Retinal pigment epithelial cell (primary cell): ENCODE results near the gene PRRT2.
"Not testable (repeated sequence)": the region's sequence is repeated elsewhere in the genome, so short reads cannot be mapped to it uniquely, and the experiment has no call there.

Source experiments
- DNase-seq: peaks from one replicate; pipeline ENCODE4 v3.0.0-alpha.2; 2010; ENCODE audit warnings: low read depth
- H3K4me3 ChIP-seq: 2 replicates; pipeline ENCODE4 v1.5.1; 2011; ENCODE audit warnings: mild to moderate bottlenecking, low read length, control low read depth, moderate library complexity
- TF ChIP-seq, protein P1 (sequence below): conservative IDR thresholded peaks from 2 replicates; pipeline ENCODE4 v1.5.1; 2011; ENCODE audit warnings: low read depth, low read length, control low read depth, inconsistent platforms

Gene PRRT2

DNA sequence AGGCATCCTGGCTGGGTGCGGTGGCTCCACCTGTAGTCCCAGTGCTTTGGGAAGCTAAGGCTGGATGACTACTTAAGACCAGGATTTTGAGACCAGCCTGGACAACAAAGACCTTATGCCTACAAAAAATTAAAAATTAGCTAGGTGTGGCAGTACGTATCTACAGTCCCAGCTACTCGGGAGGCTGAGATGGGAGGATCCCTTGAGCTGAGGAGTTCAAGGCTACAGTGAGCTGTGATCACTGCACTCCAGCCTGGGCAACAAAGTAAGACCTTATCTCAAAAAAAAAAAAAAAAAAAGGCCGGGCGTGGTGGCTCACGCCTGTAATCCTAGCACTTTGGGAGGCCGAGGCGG, 14.3 kb downstream of the PRRT2 start:
- H3K4me3 ChIP-seq, result no peak overlapping the region
- no peak for DNase-seq
- TF ChIP-seq, protein P1, sequence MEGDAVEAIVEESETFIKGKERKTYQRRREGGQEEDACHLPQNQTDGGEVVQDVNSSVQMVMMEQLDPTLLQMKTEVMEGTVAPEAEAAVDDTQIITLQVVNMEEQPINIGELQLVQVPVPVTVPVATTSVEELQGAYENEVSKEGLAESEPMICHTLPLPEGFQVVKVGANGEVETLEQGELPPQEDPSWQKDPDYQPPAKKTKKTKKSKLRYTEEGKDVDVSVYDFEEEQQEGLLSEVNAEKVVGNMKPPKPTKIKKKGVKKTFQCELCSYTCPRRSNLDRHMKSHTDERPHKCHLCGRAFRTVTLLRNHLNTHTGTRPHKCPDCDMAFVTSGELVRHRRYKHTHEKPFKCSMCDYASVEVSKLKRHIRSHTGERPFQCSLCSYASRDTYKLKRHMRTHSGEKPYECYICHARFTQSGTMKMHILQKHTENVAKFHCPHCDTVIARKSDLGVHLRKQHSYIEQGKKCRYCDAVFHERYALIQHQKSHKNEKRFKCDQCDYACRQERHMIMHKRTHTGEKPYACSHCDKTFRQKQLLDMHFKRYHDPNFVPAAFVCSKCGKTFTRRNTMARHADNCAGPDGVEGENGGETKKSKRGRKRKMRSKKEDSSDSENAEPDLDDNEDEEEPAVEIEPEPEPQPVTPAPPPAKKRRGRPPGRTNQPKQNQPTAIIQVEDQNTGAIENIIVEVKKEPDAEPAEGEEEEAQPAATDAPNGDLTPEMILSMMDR, result no peak

DNA sequence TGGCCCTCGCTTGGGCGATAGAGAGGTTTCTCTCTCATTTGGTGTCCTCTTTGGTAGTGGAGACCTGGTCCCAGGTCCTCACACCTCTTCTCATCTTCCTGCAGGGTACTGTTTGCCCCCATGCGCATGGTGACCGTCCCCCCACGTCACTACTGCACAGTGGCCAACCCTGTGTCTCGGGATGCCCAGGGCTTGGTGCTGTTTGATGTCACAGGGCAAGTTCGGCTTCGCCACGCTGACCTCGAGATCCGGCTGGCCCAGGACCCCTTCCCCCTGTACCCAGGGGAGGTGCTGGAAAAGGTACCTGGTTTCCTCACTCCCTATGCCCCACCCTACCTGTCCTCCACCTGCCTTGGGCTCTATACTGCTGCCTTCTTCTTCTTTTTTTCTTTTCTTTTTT, 18.8 kb downstream of the PRRT2 start:
- TF ChIP-seq, protein P1, result no peak
- no peak overlapping the region for H3K4me3 ChIP-seq
- no peak for DNase-seq

DNA sequence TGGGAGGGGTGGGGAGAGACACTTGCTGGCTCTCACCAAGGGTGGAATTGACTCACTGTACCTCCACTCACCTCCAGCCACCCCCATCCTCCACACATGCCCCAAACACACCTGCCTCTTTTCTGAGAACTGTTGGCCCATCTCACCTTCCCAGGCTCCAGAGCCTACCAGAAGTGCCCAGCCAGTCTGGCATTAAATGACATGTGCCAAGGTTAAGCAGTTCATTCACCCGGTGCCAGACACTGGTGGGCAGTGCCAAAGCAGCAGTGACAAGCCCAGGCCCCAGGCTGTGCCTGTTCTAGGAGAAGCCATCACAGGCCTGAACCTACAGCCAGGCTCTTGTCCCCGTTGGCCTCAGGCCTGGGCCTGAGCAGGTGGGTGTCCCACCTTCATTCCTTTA, 19.5 kb downstream of the PRRT2 start:
- H3K4me3 ChIP-seq, result no peak overlapping the region

DNA sequence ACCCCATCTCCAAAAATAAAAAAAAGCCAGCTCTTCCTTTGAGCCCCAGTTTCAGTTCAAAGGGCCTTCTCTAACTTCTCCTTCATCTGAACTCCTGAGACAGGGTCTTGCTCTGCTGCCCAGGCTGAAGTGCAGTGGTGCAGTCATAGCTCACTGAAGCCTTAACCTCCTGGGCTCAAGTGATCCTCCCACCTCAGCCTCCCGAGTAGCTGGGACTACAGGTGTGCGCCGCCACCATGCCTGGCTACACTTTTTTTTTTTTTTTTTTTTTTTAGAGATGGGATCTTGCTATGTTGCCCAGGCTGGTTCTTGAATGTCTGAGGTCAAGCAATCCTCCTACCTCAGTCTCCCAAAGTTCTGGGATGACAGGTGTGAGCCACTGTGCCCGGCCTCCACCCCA, 21.2 kb downstream of the PRRT2 start:
- H3K4me3 ChIP-seq, DNase-seq: not testable (repeated sequence)

More for the DNA sequence above, 19.5 kb downstream of the PRRT2 start:
- DNase-seq, result no peak
- TF ChIP-seq, protein P1, result no peak

DNA sequence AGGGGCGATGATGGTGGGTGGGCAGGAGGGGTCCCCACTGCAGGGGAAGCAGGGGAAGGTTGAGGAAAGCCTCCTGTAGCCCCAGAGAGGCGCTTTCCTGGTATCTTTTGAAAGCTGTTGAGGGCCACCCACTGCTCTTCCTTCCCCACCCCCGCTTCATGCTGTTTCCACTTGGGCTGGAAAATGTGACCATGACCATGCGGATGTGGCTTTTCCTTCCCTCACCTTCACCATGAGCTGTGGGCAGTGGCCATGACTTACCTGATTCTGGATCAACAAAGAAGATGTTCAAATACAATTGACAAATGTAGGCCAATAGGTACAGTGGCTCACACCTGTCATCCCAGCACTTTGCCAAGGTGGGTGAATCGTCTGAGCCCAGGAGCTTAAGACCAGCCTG, 22.1 kb downstream of the PRRT2 start:
- TF ChIP-seq, protein P1, result no peak
- DNase-seq, result no peak
- no peak overlapping the region for H3K4me3 ChIP-seq

DNA sequence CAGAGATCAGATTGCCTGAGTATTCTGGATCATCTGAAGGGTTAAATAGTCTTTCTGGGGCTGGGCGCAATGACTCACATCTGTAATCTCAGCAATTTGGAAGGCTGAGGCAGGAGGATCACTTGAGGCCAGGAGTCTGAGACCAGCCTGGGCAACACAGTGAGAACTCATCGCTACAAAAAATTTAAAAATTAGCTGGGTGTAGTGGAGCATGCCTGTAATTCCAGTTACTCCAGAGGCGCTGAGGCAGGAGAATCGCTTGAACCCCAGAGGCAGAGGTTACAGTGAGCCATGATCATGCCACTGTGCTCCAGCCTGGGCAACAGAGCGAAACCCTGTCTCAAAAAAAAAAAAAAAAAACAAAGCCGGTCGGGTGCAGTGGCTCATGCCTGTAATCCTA, 23.9 kb downstream of the PRRT2 start:
- DNase-seq, result no peak
- H3K4me3 ChIP-seq, result no peak overlapping the region
- TF ChIP-seq, protein P1, result no peak

DNA sequence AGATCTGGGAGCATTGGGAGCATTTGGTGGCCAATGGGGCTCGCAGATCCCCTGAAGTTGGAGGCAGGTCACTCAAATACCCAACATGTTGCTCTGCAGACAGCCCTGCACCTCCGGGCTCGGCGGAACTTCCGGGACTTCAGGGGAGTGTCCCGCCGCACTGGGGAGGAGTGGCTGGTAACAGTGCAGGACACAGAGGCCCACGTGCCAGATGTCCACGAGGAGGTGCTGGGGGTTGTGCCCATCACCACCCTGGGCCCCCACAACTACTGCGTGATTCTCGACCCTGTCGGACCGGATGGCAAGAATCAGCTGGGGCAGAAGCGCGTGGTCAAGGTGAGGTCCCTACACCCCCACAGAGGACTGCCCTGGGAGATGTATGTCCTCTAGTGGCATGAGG, 24.6 kb downstream of the PRRT2 start:
- no peak overlapping the region for H3K4me3 ChIP-seq
- DNase-seq, result no peak
- TF ChIP-seq, protein P1, result no peak

DNA sequence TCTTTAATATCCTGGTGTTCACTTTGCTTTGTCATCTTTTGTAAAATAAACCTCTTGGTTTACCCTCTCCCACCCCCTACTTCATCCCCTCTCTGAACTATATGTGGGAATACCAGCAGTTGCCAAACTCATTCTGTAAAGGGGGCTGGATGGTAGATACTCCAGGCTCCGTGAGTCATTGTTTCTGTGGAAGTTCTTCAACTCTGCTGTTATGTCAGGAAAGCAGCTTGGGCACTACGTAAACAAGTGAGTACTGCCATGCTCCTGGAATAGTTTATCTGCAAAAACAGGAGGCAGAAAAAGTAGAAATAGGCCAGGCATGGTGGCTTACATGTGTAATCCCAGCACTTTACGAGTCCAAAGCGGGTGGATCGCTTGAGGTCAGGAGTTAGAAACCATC, 25.8 kb downstream of the PRRT2 start:
- no peak overlapping the region for H3K4me3 ChIP-seq
- DNase-seq, result no peak
- TF ChIP-seq, protein P1, result no peak
